Measurements from ENCODE around the gene FBN1.

DNA sequence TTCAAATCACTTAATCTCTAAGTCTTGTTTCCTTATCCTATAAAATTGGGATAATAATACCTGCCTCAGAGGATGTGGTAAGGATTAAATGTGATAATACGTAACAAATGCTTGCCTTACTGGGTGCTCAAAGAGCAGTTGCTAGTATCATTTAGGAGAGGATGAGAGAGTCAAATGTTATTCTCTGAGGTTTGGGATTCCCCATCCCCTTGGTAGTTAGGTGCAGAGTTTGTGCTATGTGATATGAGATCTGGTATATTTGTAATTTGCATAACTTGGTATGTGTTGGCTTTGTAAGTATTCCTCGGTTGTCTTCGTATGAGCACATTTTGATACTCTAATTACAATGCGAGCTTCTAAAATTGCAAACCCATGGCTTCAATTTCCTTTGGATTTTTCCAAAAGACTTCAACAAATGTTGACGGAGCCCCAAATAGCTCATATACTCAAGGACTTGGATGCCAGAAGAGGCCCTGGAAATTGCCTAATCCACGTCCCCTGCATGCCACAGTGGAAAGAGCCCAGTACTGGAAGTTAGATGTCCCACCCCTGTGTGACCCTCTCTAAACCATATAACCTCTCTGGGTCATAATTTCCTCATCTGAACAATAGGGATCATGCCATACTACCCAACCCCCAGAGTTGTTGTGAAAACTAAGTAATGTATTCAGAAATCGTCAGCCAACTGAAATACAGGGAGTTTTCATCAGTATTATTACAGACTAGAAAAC is 85.0 kb downstream of the FBN1 start:
- TF ChIP-seq, protein P1, sequence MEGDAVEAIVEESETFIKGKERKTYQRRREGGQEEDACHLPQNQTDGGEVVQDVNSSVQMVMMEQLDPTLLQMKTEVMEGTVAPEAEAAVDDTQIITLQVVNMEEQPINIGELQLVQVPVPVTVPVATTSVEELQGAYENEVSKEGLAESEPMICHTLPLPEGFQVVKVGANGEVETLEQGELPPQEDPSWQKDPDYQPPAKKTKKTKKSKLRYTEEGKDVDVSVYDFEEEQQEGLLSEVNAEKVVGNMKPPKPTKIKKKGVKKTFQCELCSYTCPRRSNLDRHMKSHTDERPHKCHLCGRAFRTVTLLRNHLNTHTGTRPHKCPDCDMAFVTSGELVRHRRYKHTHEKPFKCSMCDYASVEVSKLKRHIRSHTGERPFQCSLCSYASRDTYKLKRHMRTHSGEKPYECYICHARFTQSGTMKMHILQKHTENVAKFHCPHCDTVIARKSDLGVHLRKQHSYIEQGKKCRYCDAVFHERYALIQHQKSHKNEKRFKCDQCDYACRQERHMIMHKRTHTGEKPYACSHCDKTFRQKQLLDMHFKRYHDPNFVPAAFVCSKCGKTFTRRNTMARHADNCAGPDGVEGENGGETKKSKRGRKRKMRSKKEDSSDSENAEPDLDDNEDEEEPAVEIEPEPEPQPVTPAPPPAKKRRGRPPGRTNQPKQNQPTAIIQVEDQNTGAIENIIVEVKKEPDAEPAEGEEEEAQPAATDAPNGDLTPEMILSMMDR (IDR thresholded peaks at IDR 0.05) = no peak
- TF ChIP-seq POLR2A (IDR thresholded peaks at IDR 0.05) (no peak), POLR2AphosphoS5 (IDR thresholded peaks at IDR 0.05) (no peak)
